ENCODE results near the gene RGS11.
"Not testable (repeated sequence)": the region's sequence is repeated elsewhere in the genome, so short reads cannot be mapped to it uniquely, and the experiment has no call there.

Gene RGS11

DNA sequence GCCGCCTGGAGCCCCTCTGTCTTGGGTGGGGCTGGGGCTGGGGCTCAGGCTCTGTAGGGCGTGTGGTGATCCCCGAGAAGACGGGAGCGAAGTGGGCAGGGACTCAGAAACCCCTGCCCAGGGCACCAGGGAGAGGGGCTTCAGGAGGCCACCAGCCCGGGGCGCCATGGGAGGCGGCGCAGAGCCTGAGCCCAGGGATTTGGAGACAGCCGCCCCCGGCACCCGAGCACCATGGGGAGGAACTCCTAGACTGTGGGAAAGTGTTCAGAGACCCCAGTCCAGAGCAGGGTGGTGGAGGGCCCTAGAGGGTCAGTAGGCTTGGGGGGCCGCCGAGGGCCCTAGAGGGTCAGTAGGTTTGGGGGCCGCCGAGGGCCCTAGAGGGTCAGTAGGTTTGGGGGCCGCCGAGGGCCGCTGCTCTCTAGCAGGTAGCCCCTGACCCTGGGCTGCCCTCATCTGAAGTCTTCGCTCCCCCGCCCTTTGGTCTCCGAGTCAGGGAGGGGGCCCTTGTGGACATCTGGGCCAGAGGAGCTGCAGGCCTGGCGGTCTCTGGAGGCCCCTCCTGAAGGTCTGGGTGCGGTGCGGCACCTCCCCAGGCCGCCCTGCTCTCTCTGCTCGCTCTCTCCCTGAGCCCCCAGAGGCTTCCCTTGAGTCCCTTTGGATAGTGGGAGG, 5.4 kb upstream of the RGS11 start:
- no peak for DNase-seq (ENCODE audit: low spot score)
- no peak for FAIRE-seq

DNA sequence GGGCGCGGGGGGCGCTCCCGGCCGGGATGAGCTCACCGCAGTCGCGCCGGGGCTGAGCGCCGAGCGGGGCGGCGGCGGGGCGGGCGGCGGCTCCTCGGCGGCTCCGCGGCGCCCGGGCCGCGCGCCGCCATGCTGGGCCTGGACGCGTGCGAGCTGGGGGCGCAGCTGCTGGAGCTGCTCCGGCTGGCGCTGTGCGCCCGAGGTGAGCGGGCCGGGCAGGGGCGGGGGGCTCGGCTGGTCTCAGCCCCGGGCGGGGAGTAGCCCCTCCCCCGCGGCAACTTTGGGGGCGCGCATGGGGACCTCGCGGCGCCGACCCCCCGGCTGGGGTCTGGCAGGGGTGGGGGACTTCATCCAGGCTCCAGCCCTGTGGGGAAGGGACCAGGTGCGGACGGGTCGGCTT, 4.8 kb upstream of the RGS11 start, which contains the start of gene ARHGDIG:
ARHGDIG (plus strand) TSS at position 40 of the 400 bp plus-strand sequence; CDS start at position 130, 90 bp downstream.
- FAIRE-seq = no peak
- no peak for DNase-seq (ENCODE audit: low spot score)

DNA sequence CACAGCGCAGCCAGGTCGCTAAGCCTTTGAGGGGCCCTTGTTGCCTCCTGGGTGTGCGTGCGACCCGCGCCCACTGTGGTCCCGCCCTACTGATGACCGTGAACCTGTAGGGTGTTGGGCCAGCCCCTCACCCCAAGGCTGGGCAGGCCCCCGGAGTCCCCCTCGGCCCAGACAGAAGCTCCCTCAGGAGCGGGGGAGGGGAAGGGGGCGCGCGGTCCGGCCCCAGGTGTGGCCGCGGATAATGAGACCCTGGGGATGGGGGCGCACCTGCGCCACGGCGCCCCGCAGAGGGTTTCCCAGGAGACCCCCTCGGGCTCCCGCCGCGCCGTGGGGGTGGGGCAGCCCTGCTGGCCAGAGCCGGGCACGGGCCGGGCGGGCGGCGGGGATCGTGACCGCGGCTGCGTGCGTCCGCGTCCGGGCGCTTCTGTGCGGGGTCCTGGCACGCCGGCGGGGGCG, 4.3 kb upstream of the RGS11 start:
- FAIRE-seq (no peak), DNase-seq (ENCODE audit: low spot score) (no peak)

GRCh38 chr16:279531-279930, 3.8 kb upstream of the RGS11 start:
- DNase-seq (ENCODE audit: low spot score) = no peak
- FAIRE-seq = no peak

GRCh38 chr16:278863-279366, 3.2 kb upstream of the RGS11 start:
- FAIRE-seq (no peak), DNase-seq (ENCODE audit: low spot score) (peak; percentile 15)

DNA sequence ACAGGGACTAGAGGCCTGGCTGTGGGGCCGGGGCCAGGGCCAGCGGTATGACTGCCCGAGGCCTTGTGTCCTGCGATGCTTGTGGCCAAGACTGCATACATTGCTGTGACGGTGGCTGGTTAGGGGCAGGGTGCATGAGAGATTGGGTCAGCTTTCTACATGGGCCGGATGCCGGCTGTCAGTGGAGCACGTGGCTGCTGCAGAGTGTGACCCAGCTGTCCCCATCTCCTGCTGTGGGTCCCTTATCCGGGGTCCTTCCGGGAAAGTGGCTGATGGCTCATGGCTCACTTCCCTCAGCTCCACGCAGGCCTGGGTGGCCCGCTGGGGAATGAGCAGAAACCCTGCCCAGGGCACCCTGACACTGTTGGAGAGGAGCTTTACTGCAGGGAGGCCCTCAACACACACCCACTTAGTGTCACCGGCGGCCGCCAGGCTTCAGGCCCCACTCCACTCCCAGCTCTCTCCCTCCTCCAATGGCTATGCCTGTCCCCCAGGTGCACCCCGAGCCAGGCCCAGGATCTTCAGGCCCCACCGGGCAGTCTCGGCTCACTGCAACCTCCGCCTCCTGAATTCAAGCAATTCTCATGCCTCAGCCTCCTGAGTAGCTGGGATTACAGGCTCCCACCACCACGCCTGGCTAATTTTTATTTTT, 808 bp upstream of the RGS11 start:
- DNase-seq (ENCODE audit: low spot score) (no peak), FAIRE-seq (no peak)

- DNase-seq (ENCODE audit: low spot score) = no peak
- no peak for FAIRE-seq
These were observed 603 bp downstream of the RGS11 start for GRCh38 chr16:275041-275641.

GRCh38 chr16:273547-274421, 2.0 kb downstream of the RGS11 start:
- no peak for DNase-seq (ENCODE audit: low spot score)
- no peak for FAIRE-seq

- no peak for DNase-seq (ENCODE audit: low spot score)
- no peak for FAIRE-seq
These were observed 2.9 kb downstream of the RGS11 start for GRCh38 chr16:272633-273546.

DNA sequence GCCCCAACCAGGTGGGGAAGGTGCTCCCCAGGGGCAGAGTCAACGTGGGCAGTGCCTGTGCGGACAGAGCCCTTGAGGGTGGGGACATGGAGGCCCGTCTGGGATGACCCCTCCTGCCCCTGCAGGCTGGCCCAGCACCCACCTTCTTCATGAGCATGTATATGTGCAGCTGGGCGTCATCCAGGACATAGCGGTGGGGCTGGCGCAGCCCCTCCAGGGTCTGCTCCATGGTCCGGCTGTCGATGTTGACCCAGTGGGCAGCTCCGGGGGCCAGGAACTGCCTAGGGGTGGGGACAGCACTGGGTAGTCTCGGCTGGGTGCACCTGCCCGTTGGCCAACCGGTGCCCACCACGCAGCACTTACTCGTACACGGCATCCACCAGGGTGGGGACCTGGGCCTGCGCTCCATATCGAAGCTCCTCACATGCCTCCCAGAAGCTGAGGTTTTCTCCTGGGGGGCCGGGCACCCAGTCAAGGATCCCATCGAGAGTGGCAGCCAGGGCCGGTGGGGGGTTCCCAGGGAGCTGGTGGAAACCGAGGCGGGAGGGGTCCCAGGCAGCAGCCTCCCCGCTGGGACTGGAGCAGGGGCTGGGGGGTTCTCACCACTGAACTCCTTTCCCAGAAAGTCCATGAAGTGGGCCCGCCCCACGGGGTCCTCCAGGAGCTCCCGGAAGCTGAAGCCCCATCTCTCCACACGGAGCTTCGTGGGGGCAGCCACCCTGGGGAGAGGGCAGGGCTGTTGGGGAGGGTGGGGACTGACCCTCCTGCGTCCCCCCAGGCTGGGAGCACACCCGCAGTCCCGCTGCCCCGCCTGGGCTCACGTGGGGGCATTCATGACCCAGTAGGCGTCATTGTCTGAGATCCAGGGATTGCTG, 5.1 kb downstream of the RGS11 start:
- no peak for DNase-seq (ENCODE audit: low spot score)
- FAIRE-seq = no peak

DNA sequence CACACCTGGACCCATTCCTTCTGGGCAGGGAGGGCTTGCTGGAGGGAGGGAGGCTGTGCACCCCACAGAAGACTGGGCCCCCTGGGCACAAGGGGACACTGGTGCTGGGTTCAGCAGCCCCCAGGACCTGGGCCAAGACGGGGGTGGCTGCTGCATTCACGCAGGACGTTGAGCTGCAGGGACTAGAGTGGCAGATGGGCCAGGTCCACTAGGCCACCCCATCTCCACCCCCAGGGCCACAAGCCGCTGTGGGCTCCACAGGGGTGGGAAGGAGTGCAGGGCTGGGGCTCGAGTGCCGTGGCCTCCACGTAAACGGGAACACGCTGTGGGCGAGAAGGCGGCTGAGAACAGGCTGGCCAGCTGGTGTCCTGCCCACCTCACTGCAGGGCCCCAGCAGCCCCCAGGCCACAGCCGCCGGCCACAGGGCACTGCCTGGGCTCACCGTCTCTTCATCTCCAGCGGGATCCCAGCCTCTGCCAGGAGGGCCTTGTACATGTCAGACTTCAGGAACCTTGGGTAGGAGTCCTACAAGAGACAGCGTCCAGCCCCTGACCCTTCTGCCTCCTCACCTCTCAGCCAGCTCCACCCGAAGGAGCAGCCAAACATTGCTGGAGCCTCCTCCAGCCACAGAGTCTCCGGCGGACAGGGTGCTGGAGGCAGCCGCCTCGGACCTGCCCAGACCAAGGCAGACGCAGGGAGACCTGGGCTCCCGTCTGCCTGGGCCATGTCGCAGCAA, 6.5 kb downstream of the RGS11 start:
- DNase-seq (ENCODE audit: low spot score) (no peak), FAIRE-seq (no peak)

DNA sequence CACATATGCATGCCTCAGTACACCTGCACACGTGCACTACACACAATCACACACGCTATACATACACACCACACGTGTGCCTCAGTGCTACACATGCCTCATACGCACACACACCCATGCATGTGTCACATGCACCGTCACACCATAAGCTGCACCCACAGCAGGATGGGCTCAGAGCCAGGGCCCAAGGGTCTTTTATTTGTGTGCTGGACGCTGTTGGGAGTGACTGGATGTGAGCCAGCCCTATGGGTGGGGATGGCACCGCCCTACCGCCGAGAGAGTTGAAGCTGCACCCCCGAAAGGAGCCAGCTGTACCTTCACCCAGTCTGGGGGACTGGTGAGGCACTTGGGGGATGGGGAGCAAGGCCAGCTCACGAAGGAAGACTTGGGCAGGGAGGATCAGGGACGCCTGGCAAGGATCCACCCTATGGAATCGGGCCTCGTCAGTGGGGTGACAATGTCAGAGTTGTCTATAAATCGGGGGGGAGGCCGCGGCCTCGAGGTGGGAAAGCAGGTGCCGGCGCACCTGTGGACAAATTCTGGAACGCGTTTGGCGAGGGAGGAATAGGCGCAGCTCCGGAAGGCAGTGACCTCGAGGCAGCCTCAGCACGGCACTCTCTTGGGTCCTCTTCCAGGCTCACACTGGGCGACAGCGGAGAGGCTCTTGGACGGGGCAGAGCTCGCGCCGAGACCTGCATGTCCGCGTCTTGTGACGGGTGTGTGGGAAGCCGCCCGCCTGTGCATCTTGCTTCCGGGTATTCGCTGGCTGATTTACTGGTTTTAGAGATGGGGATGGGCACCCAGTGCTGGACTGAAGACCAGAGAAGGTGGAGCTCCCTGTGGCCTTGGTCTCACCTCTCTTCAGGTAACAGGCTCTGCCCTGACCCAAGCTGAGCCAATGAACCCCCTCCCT, 7.3 kb downstream of the RGS11 start:
- no peak for FAIRE-seq
- no peak for DNase-seq (ENCODE audit: low spot score)

DNA sequence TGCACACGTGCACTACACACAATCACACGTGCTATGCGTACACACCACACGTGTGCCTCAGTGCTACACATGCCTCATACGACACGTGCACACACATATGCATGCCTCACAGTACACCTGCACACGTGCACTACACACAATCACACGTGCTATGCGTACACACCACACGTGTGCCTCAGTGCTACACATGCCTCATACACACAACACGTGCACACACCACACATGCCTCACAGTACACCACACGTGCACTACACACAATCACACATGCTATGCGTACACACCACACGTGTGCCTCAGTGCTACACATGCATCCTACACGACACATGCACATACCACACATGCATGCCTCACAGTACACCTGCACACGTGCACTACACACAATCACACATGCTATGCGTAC, 8.2 kb downstream of the RGS11 start:
- DNase-seq (ENCODE audit: low spot score); FAIRE-seq: not testable (repeated sequence)

DNA sequence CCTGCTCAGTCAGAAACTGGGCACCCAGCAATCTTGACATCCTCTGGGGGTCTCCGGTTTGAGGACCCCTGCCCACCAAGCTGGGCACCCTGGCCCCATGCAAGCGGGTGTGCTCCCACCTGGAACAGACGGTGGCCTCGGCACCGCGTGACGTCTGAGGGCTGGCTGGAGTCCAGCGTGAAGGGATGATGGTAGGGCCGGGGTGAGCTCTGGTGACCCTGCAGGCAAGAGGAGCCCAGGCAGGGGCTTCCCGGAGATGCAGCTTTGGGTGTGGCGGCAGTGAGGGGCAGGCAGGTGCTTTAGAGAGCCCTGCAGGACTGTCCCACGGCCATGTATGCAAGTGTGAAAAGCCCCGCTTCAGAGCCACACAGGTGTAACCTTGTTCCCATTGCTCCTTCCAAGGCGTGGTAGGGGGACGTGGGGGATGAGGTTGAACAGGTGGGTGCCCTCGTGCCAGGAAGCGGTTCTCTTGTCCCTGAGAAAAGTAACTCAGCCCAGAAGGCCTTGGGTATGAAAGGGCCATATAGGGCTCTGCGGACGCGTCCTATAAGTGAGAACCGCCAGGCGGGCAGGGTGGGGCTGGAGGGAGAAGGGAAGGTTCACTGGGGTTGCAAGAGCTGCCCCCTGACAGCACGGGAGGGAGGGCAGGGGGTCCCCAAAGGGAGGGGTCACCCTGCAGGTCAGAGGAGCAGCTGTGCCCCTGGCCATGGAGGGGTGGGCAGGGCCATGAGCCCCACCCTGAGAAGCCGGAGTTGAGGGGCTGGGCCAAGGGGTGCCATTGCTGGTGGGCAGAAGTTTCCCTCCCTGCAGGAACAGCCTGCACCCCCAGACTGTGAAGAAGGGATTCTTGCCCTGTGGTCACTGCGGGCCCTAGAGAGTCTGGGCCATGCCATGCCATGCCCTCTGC, 9.2 kb downstream of the RGS11 start:
- no peak for DNase-seq (ENCODE audit: low spot score)
- FAIRE-seq = no peak

DNA sequence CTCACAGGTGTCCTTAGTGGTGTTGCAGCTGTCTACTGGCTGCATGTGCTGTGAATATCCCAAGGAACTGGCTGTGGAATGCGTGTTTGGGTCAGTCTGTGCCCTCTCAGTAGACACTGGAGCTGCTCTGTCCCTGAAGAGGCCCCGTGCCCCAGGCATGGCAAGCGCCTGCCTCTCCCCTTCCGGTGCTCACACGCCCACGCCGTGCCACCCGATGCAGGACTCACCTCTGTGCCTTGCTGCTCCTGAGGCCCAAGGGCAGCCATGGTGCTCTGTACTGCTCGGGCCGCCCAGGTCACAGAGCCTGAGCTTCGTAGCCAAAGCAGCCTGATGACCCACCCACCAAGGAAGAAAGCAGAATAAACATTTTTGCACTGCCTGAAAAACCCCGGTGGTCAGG, 10.0 kb downstream of the RGS11 start:
- DNase-seq (ENCODE audit: low spot score) (no peak), FAIRE-seq (no peak)

GRCh38 chr16:265002-265529, 10.7 kb downstream of the RGS11 start:
- FAIRE-seq (no peak), DNase-seq (ENCODE audit: low spot score) (no peak)
